ENCODE measurements around the gene CDS2. TPM values are rescaled to one million over a fixed set of nuclear protein-coding genes. Genes with fewer than 3 reads are reported as not detected.
A peak's percentile ranks its signal among the peaks of the same experiment; 100 is the strongest.

Gene CDS2
- total and polyA plus RNA-seq, 2 of the 13 experiments (the other 11 are each of a cell fraction or from before 2014, with no cell fraction given): 81.3 to 153 TPM

DNA sequence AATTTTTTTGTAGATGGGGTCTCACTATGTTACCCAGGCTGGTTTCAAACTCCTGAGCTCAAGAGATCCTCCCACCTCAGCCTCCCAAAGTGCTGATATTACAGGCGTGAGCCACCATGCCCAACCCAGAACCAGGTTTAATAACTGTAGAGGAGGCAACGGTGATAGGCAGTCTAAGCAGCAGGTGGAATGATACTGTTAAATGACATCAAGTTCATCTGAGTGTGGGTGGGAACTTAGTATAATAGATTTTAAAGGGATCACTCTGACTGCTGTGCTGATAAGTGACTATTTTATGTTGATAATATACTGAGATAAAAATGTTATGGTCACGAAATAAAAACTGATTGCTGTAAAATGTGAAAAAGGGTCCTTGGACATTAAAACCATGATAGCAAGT lies 38.1 kb upstream of the CDS2 start (continued):
- no peak for TF ChIP-seq GATAD2A (CRISPR knock-in tag; IDR thresholded peaks at IDR 0.05)

GRCh38 chr20:5090191-5090590 lies 36.6 kb upstream of the CDS2 start:
- ATAC-seq (no peak), FAIRE-seq (no peak), DNase-seq (ENCODE audit: low spot score) (no peak)
- in situ Hi-C loops (cut with HindIII; ENCODE audit: extremely low pct_ligation_motif_present, low pct_unique_long_range_greater_than_20kb) (loop anchor here (10.0 kb wide), 1 partner anchor 485 kb away; no protein-coding TSS in a partner anchor), intact Hi-C loops (cut with micrococcal nuclease; ENCODE audit: unreplicated experiment) (no loop called here)
- POLR2A ChIA-PET: no interaction called here
- H3K4me1 ChIP-seq (ENCODE audit: insufficient read depth, low read length): no peaks in the 10 kb centered on the region
- H4K20me1 ChIP-seq (ENCODE audit: insufficient read depth, low read length): no peaks in the 10 kb centered on the region
- no peak overlapping the region for H3K4me2 ChIP-seq (ENCODE audit: low read depth, low read length)
- no TSS peak for BruUV-seq (replicated peaks)
- no peak overlapping the region for H2AFZ ChIP-seq (ENCODE audit: low read length)
- TF ChIP-seq HOXA7 (CRISPR knock-in tag; IDR thresholded peaks at IDR 0.05) (0 out of 2 replicates have a peak, but pooled peaks have one; percentile 44), CAMTA2 (CRISPR knock-in tag; IDR thresholded peaks at IDR 0.05; ENCODE audit: borderline replicate concordance) (no peak), RBM22 (optimal IDR thresholded peaks at IDR 0.05; ENCODE audit: low read length) (peak; percentile 37), HOXA9 (CRISPR knock-in tag; IDR thresholded peaks at IDR 0.05; ENCODE audit: borderline replicate concordance) (0 out of 2 replicates have a peak, but pooled peaks have one; percentile 59)
- H3K9me3 ChIP-seq (ENCODE audit: low read length): no peaks in the 10 kb centered on the region
- WGBS (ENCODE audit: low lambda C conversion rate): 95% methylated on average over 4 of the region's 4 CpGs
- no peak overlapping the region for H3K4me3 ChIP-seq (replicated peaks in 1 of 3; ENCODE audit: insufficient read depth in 1 of 3, low read depth in 2 of 3, low read length in 3 of 3)
- no peak overlapping the region for H3K9ac ChIP-seq (ENCODE audit: insufficient read depth, low read depth, low read length)
- H3K36me3 ChIP-seq (replicated peaks in 1 of 2; ENCODE audit: control insufficient read depth in 1 of 2, insufficient read depth in 2 of 2, low read length in 2 of 2): 0 out of 5 replicates have a peak, but pooled peaks cover 0 to 2% of the 10 kb centered on the region in 2 experiments
- CTCF ChIA-PET (ENCODE audit: low intra/inter-chr PET ratio, low total read pairs): no interaction called here
- no peak overlapping the region for H3K27ac ChIP-seq (ENCODE audit: extremely low read length, insufficient read depth, low read length)
- no peaks in the 10 kb centered on the region for H3K27me3 ChIP-seq (ENCODE audit: control insufficient read depth in 1 of 2, insufficient read depth in 2 of 2, low read length in 2 of 2)
- no peaks in the 10 kb centered on the region for H3K79me2 ChIP-seq (ENCODE audit: insufficient read depth, low read length)

- DNase-seq (ENCODE audit: low spot score): no peak
- peaks cover 2 to 8% of the 10 kb centered on the region in 2 experiments; a peak in 3 of 5 replicates for H3K36me3 ChIP-seq (replicated peaks in 1 of 2; ENCODE audit: control insufficient read depth in 1 of 2, insufficient read depth in 2 of 2, low read length in 2 of 2)
- intact Hi-C loops (cut with micrococcal nuclease; ENCODE audit: unreplicated experiment): no loop called here
- H3K27ac ChIP-seq (ENCODE audit: extremely low read length, insufficient read depth, low read length): no peak overlapping the region
- H2AFZ ChIP-seq (ENCODE audit: low read length): no peak overlapping the region
- no peak overlapping the region for H3K9ac ChIP-seq (ENCODE audit: insufficient read depth, low read depth, low read length)
- 89% methylated on average over 6 of the region's 6 CpGs for WGBS (ENCODE audit: low lambda C conversion rate)
- H3K4me3 ChIP-seq (replicated peaks in 1 of 3; ENCODE audit: insufficient read depth in 1 of 3, low read depth in 2 of 3, low read length in 3 of 3): no peak overlapping the region
- POLR2A ChIA-PET: interaction anchor here (1.3 to 1.6 kb wide), 3 partner anchors 12 to 35 kb away, joined by 3 to 6 read pairs (median 3); partner anchors contain the start of gene PCNA
- ATAC-seq: no peak
- no peaks in the 10 kb centered on the region for H3K79me2 ChIP-seq (ENCODE audit: insufficient read depth, low read length)
- H3K9me3 ChIP-seq (ENCODE audit: low read length): no peaks in the 10 kb centered on the region
- H3K4me2 ChIP-seq (ENCODE audit: low read depth, low read length): no peak overlapping the region
- no peaks in the 10 kb centered on the region for H3K27me3 ChIP-seq (ENCODE audit: control insufficient read depth in 1 of 2, insufficient read depth in 2 of 2, low read length in 2 of 2)
- H4K20me1 ChIP-seq (ENCODE audit: insufficient read depth, low read length): no peaks in the 10 kb centered on the region
- H3K4me1 ChIP-seq (ENCODE audit: insufficient read depth, low read length): no peaks in the 10 kb centered on the region
- FAIRE-seq: no peak
- in situ Hi-C loops (cut with HindIII; ENCODE audit: extremely low pct_ligation_motif_present, low pct_unique_long_range_greater_than_20kb): loop anchor here (10.0 kb wide), 1 partner anchor 487 kb away; no protein-coding TSS in a partner anchor
- CTCF ChIA-PET (ENCODE audit: low intra/inter-chr PET ratio, low total read pairs): no interaction called here
- BruUV-seq (replicated peaks): no TSS peak
- TF ChIP-seq KIAA2018 (CRISPR knock-in tag; IDR thresholded peaks at IDR 0.05; ENCODE audit: borderline replicate concordance) (no peak), HOXA3 (CRISPR knock-in tag; IDR thresholded peaks at IDR 0.05) (no peak), TGIF2 (CRISPR knock-in tag; IDR thresholded peaks at IDR 0.05) (no peak), ZNF674 (CRISPR knock-in tag; IDR thresholded peaks at IDR 0.05; ENCODE audit: low read depth) (no peak)
Measured at GRCh38 chr20:5091902-5092301, 34.9 kb upstream of the CDS2 start.

All from HepG2 (cell line).